ENCODE results near the gene PRKG1.

PRKG1 gene

DNA sequence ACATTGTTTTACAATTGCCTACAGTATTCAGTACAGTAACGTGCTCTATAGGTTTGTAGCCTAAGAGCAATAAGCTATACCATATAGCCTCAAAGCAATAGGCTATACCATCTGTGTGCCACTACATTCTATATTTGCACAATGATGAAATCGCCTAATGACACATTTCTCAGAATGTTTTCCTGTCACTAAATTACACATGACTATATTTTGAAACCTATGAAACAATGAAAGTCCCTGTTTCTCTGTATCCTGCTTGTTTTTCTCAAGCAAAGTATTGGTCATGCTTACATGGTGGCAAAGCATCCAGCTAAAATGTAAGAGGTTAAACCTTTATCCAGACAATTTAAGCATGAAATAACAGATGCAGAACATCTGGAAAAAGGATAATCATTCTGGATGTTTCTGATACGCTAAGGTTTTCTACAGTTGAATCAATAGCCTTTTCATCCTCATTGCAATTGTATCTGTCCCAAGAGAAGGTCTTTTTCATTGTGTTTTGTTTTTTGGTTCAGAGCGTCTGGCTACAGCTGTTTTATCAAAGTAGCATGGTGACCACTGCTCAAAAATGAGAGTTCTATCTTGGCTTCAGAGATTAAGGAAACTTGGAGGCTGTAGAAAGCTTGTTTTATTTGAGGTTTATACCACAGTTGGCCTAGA, 543.4 kb downstream of the PRKG1 start:
- H3K4me3 ChIP-seq (replicated peaks; ENCODE audit: insufficient read depth, low read length): no peak overlapping the region
- TF ChIP-seq, protein P1, sequence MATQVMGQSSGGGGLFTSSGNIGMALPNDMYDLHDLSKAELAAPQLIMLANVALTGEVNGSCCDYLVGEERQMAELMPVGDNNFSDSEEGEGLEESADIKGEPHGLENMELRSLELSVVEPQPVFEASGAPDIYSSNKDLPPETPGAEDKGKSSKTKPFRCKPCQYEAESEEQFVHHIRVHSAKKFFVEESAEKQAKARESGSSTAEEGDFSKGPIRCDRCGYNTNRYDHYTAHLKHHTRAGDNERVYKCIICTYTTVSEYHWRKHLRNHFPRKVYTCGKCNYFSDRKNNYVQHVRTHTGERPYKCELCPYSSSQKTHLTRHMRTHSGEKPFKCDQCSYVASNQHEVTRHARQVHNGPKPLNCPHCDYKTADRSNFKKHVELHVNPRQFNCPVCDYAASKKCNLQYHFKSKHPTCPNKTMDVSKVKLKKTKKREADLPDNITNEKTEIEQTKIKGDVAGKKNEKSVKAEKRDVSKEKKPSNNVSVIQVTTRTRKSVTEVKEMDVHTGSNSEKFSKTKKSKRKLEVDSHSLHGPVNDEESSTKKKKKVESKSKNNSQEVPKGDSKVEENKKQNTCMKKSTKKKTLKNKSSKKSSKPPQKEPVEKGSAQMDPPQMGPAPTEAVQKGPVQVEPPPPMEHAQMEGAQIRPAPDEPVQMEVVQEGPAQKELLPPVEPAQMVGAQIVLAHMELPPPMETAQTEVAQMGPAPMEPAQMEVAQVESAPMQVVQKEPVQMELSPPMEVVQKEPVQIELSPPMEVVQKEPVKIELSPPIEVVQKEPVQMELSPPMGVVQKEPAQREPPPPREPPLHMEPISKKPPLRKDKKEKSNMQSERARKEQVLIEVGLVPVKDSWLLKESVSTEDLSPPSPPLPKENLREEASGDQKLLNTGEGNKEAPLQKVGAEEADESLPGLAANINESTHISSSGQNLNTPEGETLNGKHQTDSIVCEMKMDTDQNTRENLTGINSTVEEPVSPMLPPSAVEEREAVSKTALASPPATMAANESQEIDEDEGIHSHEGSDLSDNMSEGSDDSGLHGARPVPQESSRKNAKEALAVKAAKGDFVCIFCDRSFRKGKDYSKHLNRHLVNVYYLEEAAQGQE (IDR thresholded peaks at IDR 0.05; ENCODE audit: insufficient replicate concordance, low read depth): no peak
- TF ChIP-seq POLR2AphosphoS5 (IDR thresholded peaks at IDR 0.05; ENCODE audit: low read depth) (no peak), GABPA (IDR thresholded peaks at IDR 0.05; ENCODE audit: low read depth) (no peak), SPI1 (IDR thresholded peaks at IDR 0.05; ENCODE audit: borderline replicate concordance, low read depth) (no peak)
- TF ChIP-seq, protein P2, sequence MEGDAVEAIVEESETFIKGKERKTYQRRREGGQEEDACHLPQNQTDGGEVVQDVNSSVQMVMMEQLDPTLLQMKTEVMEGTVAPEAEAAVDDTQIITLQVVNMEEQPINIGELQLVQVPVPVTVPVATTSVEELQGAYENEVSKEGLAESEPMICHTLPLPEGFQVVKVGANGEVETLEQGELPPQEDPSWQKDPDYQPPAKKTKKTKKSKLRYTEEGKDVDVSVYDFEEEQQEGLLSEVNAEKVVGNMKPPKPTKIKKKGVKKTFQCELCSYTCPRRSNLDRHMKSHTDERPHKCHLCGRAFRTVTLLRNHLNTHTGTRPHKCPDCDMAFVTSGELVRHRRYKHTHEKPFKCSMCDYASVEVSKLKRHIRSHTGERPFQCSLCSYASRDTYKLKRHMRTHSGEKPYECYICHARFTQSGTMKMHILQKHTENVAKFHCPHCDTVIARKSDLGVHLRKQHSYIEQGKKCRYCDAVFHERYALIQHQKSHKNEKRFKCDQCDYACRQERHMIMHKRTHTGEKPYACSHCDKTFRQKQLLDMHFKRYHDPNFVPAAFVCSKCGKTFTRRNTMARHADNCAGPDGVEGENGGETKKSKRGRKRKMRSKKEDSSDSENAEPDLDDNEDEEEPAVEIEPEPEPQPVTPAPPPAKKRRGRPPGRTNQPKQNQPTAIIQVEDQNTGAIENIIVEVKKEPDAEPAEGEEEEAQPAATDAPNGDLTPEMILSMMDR (IDR thresholded peaks at IDR 0.05; ENCODE audit: insufficient read depth, low read length): no peak
- no peak overlapping the region for H3K27ac ChIP-seq (replicated peaks)
- no peaks in the 10 kb centered on the region for H3K27me3 ChIP-seq (ENCODE audit: insufficient read depth, poor library complexity, severe bottlenecking)
- DNase-seq (ENCODE audit: low read depth in 1 of 2, low spot score in 1 of 2): no peak

DNA sequence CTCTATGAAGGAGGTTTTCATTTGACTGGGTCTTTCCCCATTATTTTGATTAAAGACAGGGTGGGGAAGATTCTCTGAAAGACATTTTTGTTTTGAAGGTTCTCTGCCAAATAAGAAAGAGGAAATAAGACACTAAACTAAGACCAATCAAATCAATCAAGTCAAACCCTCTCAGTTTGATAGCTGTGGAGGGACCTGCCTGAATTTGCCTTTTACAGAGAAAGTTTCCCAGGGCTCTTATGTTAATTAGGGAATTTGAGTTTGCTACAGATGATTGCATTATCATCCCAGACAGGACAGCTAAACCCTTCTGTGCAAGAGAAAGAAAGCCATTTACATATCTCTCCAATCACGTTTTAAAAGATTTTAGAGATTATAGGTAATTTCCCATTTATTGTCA, 545.1 kb downstream of the PRKG1 start:
- H3K4me3 ChIP-seq (replicated peaks; ENCODE audit: insufficient read depth, low read length): no peak overlapping the region
- no peak overlapping the region for H3K27ac ChIP-seq (replicated peaks)
- no peaks in the 10 kb centered on the region for H3K27me3 ChIP-seq (ENCODE audit: insufficient read depth, poor library complexity, severe bottlenecking)
- DNase-seq (ENCODE audit: low read depth in 1 of 2, low spot score in 1 of 2): no peak
- TF ChIP-seq GABPA (IDR thresholded peaks at IDR 0.05; ENCODE audit: low read depth) (no peak), SPI1 (IDR thresholded peaks at IDR 0.05; ENCODE audit: borderline replicate concordance, low read depth) (no peak), POLR2AphosphoS5 (IDR thresholded peaks at IDR 0.05; ENCODE audit: low read depth) (no peak)
- TF ChIP-seq, protein P1 (IDR thresholded peaks at IDR 0.05; ENCODE audit: insufficient replicate concordance, low read depth): no peak
- TF ChIP-seq, protein P2 (IDR thresholded peaks at IDR 0.05; ENCODE audit: insufficient read depth, low read length): no peak

DNA sequence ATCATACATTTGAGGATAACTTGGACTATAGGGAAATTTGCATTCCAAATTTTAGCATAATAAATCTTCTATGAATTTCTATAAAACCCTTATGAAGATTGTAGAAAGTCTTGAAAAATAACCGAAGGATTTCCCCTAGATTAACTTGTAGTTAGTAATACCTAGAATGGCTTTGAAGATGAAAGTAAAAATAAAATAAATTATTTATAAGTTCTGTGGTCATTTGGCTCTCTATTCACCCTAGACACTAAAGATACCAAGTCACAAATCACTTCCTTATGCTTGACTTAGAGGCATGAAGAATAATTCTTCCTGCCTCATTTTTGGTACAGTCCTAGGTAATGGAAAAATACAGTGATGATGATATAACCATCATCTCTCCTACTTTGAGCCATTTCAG, 545.8 kb downstream of the PRKG1 start:
- no peak for DNase-seq (ENCODE audit: low read depth in 1 of 2, low spot score in 1 of 2)
- H3K27ac ChIP-seq (replicated peaks): no peak overlapping the region
- TF ChIP-seq, protein P1 (IDR thresholded peaks at IDR 0.05; ENCODE audit: insufficient replicate concordance, low read depth): no peak
- TF ChIP-seq GABPA (IDR thresholded peaks at IDR 0.05; ENCODE audit: low read depth) (no peak), POLR2AphosphoS5 (IDR thresholded peaks at IDR 0.05; ENCODE audit: low read depth) (no peak), SPI1 (IDR thresholded peaks at IDR 0.05; ENCODE audit: borderline replicate concordance, low read depth) (no peak)
- TF ChIP-seq, protein P2 (IDR thresholded peaks at IDR 0.05; ENCODE audit: insufficient read depth, low read length): no peak

More for the DNA sequence above, 545.8 kb downstream of the PRKG1 start:
- H3K4me3 ChIP-seq (replicated peaks; ENCODE audit: insufficient read depth, low read length): no peak overlapping the region
- no peaks in the 10 kb centered on the region for H3K27me3 ChIP-seq (ENCODE audit: insufficient read depth, poor library complexity, severe bottlenecking)

All from HL-60 (cell line).